ENCODE data around the gene GPC6. TPM values are rescaled to one million over a fixed set of nuclear protein-coding genes. Genes with fewer than 3 reads are reported as not detected.

GPC6 gene
- polyA plus RNA-seq, 1 of the 3 experiments (the other 2 are of a cell fraction) = 6.7 TPM

DNA sequence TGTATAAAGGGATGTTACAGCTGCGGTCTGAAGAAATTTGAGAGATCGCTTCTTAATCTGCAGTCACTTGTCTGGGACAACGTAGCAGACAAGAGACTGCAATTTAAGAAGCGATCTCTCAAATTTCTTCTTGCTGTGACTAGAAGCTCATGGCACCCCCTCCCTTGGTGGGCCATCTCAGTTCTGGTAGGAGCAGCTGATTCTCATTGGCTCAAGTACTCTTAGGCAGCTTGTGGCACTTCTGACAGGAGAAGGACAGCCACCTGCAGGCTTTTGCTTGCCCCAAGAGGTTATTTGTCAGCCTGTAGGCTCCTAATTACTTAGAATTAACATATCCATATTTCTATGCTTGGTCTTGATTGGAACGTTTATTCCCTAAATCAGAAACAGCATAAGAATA, 749.9 kb downstream of the GPC6 start:
- no peaks in the 10 kb centered on the region for H3K36me3 ChIP-seq (replicated peaks in 1 of 2; ENCODE audit: control insufficient read depth in 1 of 2, insufficient read depth in 2 of 2, low read length in 1 of 2)
- no peak overlapping the region for H2AFZ ChIP-seq (ENCODE audit: low read depth)
- no peak overlapping the region for H3K4me2 ChIP-seq
- no peaks in the 10 kb centered on the region for H4K20me1 ChIP-seq (ENCODE audit: insufficient read depth)
- no peaks in the 10 kb centered on the region for H3F3A ChIP-seq (replicated peaks; ENCODE audit: insufficient read depth)
- H3K9me2 ChIP-seq = no peaks in the 10 kb centered on the region
- peaks cover 0 to 8% of the 10 kb centered on the region in 2 experiments; a peak in 1 of 4 replicates for H3K4me1 ChIP-seq (ENCODE audit: control insufficient read depth in 1 of 2, insufficient read depth in 2 of 2, low read depth in 1 of 2, low read length in 1 of 2)
- no peak overlapping the region for H3K9ac ChIP-seq
- no peaks in the 10 kb centered on the region for H3K79me2 ChIP-seq (ENCODE audit: insufficient read depth)
- POLR2A ChIA-PET = no interaction called here
- CTCF ChIA-PET = no interaction called here
- no peaks in the 10 kb centered on the region for H3K9me3 ChIP-seq
- TF ChIP-seq RCOR1 (IDR thresholded peaks at IDR 0.05; ENCODE audit: low read length) (no peak), GATA2 (CRISPR knock-in tag; IDR thresholded peaks at IDR 0.05) (no peak), JUND (IDR thresholded peaks at IDR 0.05) (no peak), RAD21 (IDR thresholded peaks at IDR 0.05; ENCODE audit: low read length) (no peak), FOSL2 (IDR thresholded peaks at IDR 0.05; ENCODE audit: borderline replicate concordance, low read depth) (no peak)
- TF ChIP-seq, protein P1, sequence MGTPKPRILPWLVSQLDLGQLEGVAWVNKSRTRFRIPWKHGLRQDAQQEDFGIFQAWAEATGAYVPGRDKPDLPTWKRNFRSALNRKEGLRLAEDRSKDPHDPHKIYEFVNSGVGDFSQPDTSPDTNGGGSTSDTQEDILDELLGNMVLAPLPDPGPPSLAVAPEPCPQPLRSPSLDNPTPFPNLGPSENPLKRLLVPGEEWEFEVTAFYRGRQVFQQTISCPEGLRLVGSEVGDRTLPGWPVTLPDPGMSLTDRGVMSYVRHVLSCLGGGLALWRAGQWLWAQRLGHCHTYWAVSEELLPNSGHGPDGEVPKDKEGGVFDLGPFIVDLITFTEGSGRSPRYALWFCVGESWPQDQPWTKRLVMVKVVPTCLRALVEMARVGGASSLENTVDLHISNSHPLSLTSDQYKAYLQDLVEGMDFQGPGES (IDR thresholded peaks at IDR 0.05; ENCODE audit: low read depth, low read length) = no peak
- WGBS (ENCODE audit: low lambda C conversion rate) = 84% methylated on average over 5 of the region's 5 CpGs
- no peak overlapping the region for H3K27ac ChIP-seq (ENCODE audit: low read depth in 2 of 2, low read length in 1 of 2)
- no peaks in the 10 kb centered on the region for H3K27me3 ChIP-seq (ENCODE audit: insufficient read depth)
- no peak overlapping the region for H3K4me3 ChIP-seq (ENCODE audit: low read depth in 2 of 2, low read length in 1 of 2)
- no peak for DNase-seq

DNA sequence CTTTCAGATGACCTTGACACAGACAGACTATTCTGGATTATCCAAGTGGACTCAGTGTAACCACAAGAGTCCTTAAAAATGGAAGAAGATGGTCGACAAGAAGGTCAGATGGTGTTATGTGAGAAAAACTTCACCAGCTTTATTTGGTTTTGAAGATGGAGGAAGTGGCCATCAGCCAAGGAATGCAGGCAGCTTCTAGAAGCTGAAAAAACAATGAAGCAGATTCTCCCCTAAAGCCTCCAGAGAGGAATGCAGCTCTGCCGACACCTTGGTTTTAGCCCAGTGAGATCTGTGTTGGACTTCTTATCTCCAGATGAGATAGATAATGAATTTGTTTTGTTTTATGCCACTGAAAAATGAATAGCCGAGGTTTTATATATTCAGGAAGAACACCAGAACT, 751.4 kb downstream of the GPC6 start:
- Histone ChIP-seq H4K20me1 (ENCODE audit: insufficient read depth) (no peaks in the 10 kb centered on the region), H3K27ac (ENCODE audit: low read depth in 2 of 2, low read length in 1 of 2) (no peak overlapping the region), H2AFZ (ENCODE audit: low read depth) (no peak overlapping the region), H3F3A (replicated peaks; ENCODE audit: insufficient read depth) (no peaks in the 10 kb centered on the region), H3K27me3 (ENCODE audit: insufficient read depth) (no peaks in the 10 kb centered on the region), H3K9me3 (no peaks in the 10 kb centered on the region), H3K9ac (no peak overlapping the region), H3K9me2 (no peaks in the 10 kb centered on the region), H3K36me3 (replicated peaks in 1 of 2; ENCODE audit: control insufficient read depth in 1 of 2, insufficient read depth in 2 of 2, low read length in 1 of 2) (no peaks in the 10 kb centered on the region), H3K4me2 (no peak overlapping the region), H3K79me2 (ENCODE audit: insufficient read depth) (no peaks in the 10 kb centered on the region), H3K4me1 (ENCODE audit: control insufficient read depth in 1 of 2, insufficient read depth in 2 of 2, low read depth in 1 of 2, low read length in 1 of 2) (peaks cover 0 to 3% of the 10 kb centered on the region in 2 experiments; a peak in 1 of 4 replicates), H3K4me3 (ENCODE audit: low read depth in 2 of 2, low read length in 1 of 2) (no peak overlapping the region)
- TF ChIP-seq GATA2 (CRISPR knock-in tag; IDR thresholded peaks at IDR 0.05) (no peak), TAF1 (IDR thresholded peaks at IDR 0.05; ENCODE audit: borderline replicate concordance, low read depth, low read length) (no peak), FOSL2 (IDR thresholded peaks at IDR 0.05; ENCODE audit: borderline replicate concordance, low read depth) (no peak), MXI1 (IDR thresholded peaks at IDR 0.05; ENCODE audit: low read depth, low read length) (no peak), MEF2A (IDR thresholded peaks at IDR 0.05; ENCODE audit: borderline replicate concordance, low read depth) (no peak), ELF1 (IDR thresholded peaks at IDR 0.05) (no peak), SMC3 (IDR thresholded peaks at IDR 0.05; ENCODE audit: low read depth, low read length) (no peak), FOXM1 (IDR thresholded peaks at IDR 0.05; ENCODE audit: low read depth) (no peak), RFX5 (IDR thresholded peaks at IDR 0.05; ENCODE audit: low read length) (no peak), TEAD4 (IDR thresholded peaks at IDR 0.05; ENCODE audit: borderline replicate concordance, insufficient read depth) (no peak), NFIC (IDR thresholded peaks at IDR 0.05; ENCODE audit: borderline replicate concordance) (no peak), MAX (IDR thresholded peaks at IDR 0.05; ENCODE audit: low read depth) (no peak), GABPA (IDR thresholded peaks at IDR 0.05; ENCODE audit: low read depth) (no peak), CTCF (IDR thresholded peaks at IDR 0.05) (no peak), NRF1 (IDR thresholded peaks at IDR 0.05; ENCODE audit: low read depth, low read length) (no peak), RXRA (IDR thresholded peaks at IDR 0.05; ENCODE audit: borderline replicate concordance, low read depth) (no peak), TCF12 (IDR thresholded peaks at IDR 0.05) (no peak), EZH2phosphoT487 (IDR thresholded peaks at IDR 0.05; ENCODE audit: borderline replicate concordance, low read depth) (no peak)
- TF ChIP-seq, protein P2, sequence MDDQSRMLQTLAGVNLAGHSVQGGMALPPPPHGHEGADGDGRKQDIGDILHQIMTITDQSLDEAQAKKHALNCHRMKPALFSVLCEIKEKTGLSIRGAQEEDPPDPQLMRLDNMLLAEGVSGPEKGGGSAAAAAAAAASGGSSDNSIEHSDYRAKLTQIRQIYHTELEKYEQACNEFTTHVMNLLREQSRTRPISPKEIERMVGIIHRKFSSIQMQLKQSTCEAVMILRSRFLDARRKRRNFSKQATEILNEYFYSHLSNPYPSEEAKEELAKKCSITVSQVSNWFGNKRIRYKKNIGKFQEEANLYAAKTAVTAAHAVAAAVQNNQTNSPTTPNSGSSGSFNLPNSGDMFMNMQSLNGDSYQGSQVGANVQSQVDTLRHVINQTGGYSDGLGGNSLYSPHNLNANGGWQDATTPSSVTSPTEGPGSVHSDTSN (IDR thresholded peaks at IDR 0.05) = no peak
- TF ChIP-seq, protein P3, sequence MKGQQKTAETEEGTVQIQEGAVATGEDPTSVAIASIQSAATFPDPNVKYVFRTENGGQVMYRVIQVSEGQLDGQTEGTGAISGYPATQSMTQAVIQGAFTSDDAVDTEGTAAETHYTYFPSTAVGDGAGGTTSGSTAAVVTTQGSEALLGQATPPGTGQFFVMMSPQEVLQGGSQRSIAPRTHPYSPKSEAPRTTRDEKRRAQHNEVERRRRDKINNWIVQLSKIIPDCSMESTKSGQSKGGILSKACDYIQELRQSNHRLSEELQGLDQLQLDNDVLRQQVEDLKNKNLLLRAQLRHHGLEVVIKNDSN (IDR thresholded peaks at IDR 0.05; ENCODE audit: borderline replicate concordance, low read depth) = no peak
- WGBS (ENCODE audit: low lambda C conversion rate) = 90% methylated on average over 3 of the region's 3 CpGs
- DNase-seq = no peak
- POLR2A ChIA-PET = no interaction called here
- CTCF ChIA-PET = no interaction called here
